Measurements from ENCODE around the gene EFR3B. TPM values are rescaled to one million over a fixed set of nuclear protein-coding genes. Genes with fewer than 3 reads are reported as not detected.

Gene EFR3B
- total RNA-seq, 1 donor from 2014 or later, result 40.7 TPM

GRCh38 chr2:25176541-25177181 lies 134.8 kb downstream of the EFR3B start:
- Mint-ChIP-seq H3K27me3 (ENCODE audit: low read depth) (peaks cover 41% of the 10 kb centered on the region), H3K4me1 (peaks cover 33% of the 10 kb centered on the region), H3K27ac (ENCODE audit: unreplicated experiment) (no peak overlapping the region), H3K36me3 (ENCODE audit: low read depth) (no peaks in the 10 kb centered on the region), H3K9me3 (peaks cover under 1% of the 10 kb centered on the region), H3K4me3 (no peak overlapping the region)
- TF ChIP-seq CTCF (conservative IDR thresholded peaks at IDR 0.05), result no peak
- DNase-seq (ENCODE audit: low read depth, low spot score), result no peak

GRCh38 chr2:25177211-25177611 lies 135.3 kb downstream of the EFR3B start:
- H3K9me3 Mint-ChIP-seq, result peaks cover 5% of the 10 kb centered on the region
- peaks cover 33% of the 10 kb centered on the region for H3K4me1 Mint-ChIP-seq
- H3K27ac Mint-ChIP-seq (ENCODE audit: unreplicated experiment), result no peak overlapping the region
- peaks cover 38% of the 10 kb centered on the region for H3K27me3 Mint-ChIP-seq (ENCODE audit: low read depth)
- no peak for TF ChIP-seq CTCF (conservative IDR thresholded peaks at IDR 0.05)
- DNase-seq (ENCODE audit: low read depth, low spot score), result peak; percentile 27
- H3K4me3 Mint-ChIP-seq, result no peak overlapping the region
- no peaks in the 10 kb centered on the region for H3K36me3 Mint-ChIP-seq (ENCODE audit: low read depth)

GRCh38 chr2:25178976-25179375 lies 137.1 kb downstream of the EFR3B start:
- H3K27ac Mint-ChIP-seq (ENCODE audit: unreplicated experiment), result no peak overlapping the region
- no peaks in the 10 kb centered on the region for H3K36me3 Mint-ChIP-seq (ENCODE audit: low read depth)
- no peak for DNase-seq (ENCODE audit: low read depth, low spot score)
- H3K27me3 Mint-ChIP-seq (ENCODE audit: low read depth), result peaks cover 25% of the 10 kb centered on the region
- H3K4me3 Mint-ChIP-seq, result no peak overlapping the region
- H3K9me3 Mint-ChIP-seq, result peaks cover 5% of the 10 kb centered on the region
- peaks cover 33% of the 10 kb centered on the region for H3K4me1 Mint-ChIP-seq
- no peak for TF ChIP-seq CTCF (conservative IDR thresholded peaks at IDR 0.05)

GRCh38 chr2:25184254-25184653 lies 142.4 kb downstream of the EFR3B start:
- Mint-ChIP-seq H3K27me3 (ENCODE audit: low read depth) (peaks cover 8% of the 10 kb centered on the region), H3K9me3 (peaks cover 5% of the 10 kb centered on the region), H3K4me1 (peaks cover 7% of the 10 kb centered on the region), H3K27ac (ENCODE audit: unreplicated experiment) (no peak overlapping the region), H3K4me3 (no peak overlapping the region), H3K36me3 (ENCODE audit: low read depth) (no peaks in the 10 kb centered on the region)
- TF ChIP-seq CTCF (conservative IDR thresholded peaks at IDR 0.05), result no peak
- no peak for DNase-seq (ENCODE audit: low read depth, low spot score)

- Mint-ChIP-seq H3K9me3 (no peaks in the 10 kb centered on the region), H3K27ac (ENCODE audit: unreplicated experiment) (no peak overlapping the region), H3K4me3 (no peak overlapping the region), H3K27me3 (ENCODE audit: low read depth) (peaks cover 8% of the 10 kb centered on the region), H3K4me1 (peaks cover 34% of the 10 kb centered on the region), H3K36me3 (ENCODE audit: low read depth) (no peaks in the 10 kb centered on the region)
- no peak for DNase-seq (ENCODE audit: low read depth, low spot score)
- no peak for TF ChIP-seq CTCF (conservative IDR thresholded peaks at IDR 0.05)
Observed at GRCh38 chr2:25187729-25188350, 146.0 kb downstream of the EFR3B start.

Data from neural crest cell (in vitro differentiated cells).